MM.1S (cell line): ENCODE measurements around the gene RGS6.

ENCODE experiments used
- CTCF ChIP-seq: fragments of 300-600 bp; sonication (generic); IDR thresholded peaks from 2 replicates; pipeline ENCODE4 v1.5.1; 2016; ENCODE audit warnings: antibody characterized with exemption, low read length, mixed read lengths
- EZH2 ChIP-seq: fragments of 300-600 bp; sonication (generic); optimal IDR thresholded peaks from 2 replicates; pipeline ENCODE3; 2017; ENCODE audit warnings: low read depth, mild to moderate bottlenecking, antibody characterized with exemption, low read length, mixed read lengths

GRCh38 chr14:72165229-72165698 is 233.0 kb downstream of the RGS6 start:
- TF ChIP-seq CTCF (no peak), EZH2 (no peak)
